Stimulated activated effector memory CD8-positive, alpha-beta T cell treated with anti-CD3 and anti-CD28 coated beads, Interleukin-12 subunit alpha, Interleukin-12 subunit beta, amount 100 ng/mL, for 72 hours (primary cell): Measurements from ENCODE around the gene VPS35L.
"Not testable (repeated sequence)": the region's sequence is repeated elsewhere in the genome, so short reads cannot be mapped to it uniquely, and the experiment has no call there.

Experiments used
- ATAC-seq: fragments of 150-1000 bp; cut with Tn5 transposase; 2 replicates; pipeline ENCODE4 v1.10.0; 2021
- DNase-seq, 2 donors: peaks; one replicate each; pipeline ENCODE4 v3.0.0; 2021 to 2022; ENCODE audit warnings: low spot score in 2 of 2
- H3K27ac Mint-ChIP-seq: one replicate; pipeline ENCODE4 v1.8.0; 2022; ENCODE audit warnings: mild to moderate bottlenecking, mixed read lengths
- H3K36me3 Mint-ChIP-seq: one replicate; pipeline ENCODE4 v1.8.0; 2022; ENCODE audit warnings: mild to moderate bottlenecking, mixed read lengths
- H3K4me1 Mint-ChIP-seq: one replicate; pipeline ENCODE4 v1.8.0; 2022; ENCODE audit warnings: mixed read lengths
- H3K4me3 Mint-ChIP-seq: one replicate; pipeline ENCODE4 v1.8.0; 2022; ENCODE audit warnings: mild to moderate bottlenecking, mixed read lengths
- H3K9me3 Mint-ChIP-seq: one replicate; pipeline ENCODE4 v1.8.0; 2022; ENCODE audit warnings: mixed read lengths

The VPS35L gene

DNA sequence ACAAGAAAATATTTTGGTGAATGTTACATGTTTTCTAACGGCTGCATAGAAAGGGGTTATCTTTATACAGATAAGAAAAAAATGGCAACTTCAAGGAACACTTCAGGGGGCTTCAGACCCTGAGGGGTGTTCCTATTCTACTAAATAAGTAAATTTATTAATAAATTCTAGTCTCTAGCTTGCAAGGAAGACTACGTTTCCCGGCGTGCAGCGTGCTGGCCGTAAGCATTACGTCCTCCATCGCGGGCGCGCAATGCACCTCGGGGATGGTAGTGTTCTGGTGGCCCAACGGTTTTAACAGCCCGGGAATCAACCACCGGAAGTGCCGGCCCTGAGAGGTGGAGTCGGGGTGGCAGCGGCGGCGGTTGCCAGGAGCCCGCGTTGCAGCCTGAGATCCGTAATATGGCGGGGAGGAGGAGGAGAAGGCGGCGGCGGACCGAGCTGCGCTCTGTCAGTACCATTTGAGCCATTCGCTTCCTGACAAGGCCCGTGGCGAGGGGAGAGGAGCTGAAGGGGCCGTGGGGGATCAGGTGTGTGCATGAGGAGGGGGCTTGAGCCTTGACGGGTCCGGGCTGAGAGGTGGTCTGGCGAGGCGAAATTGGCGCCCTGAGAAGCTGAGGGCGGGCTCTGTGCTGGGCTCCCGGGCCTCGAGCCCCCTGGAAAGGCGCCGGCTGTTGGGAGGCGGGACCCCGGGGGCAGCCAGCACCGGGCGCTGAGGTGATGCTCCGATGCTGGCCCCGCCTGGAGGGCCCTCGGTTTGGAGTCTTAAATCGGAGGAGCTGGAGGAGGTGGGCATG, 31.7 kb upstream of the VPS35L start, which contains the start of gene CCP110:
TSS of gene CCP110 (plus strand) at position 384 of the 797 bp plus-strand sequence. CDS start 3,940 bp downstream, outside the sequence.
- DNase-seq: peak; percentile 84 to 94
- Mint-ChIP-seq H3K27ac (peak within 1 kb of the TSS; percentile 95), H3K4me3 (peak within 1 kb of the TSS; percentile 97), H3K9me3 (no peaks in the 10 kb centered on the region), H3K36me3 (peaks cover 39% of the 10 kb centered on the region), H3K4me1 (peaks cover 43% of the 10 kb centered on the region)
- ATAC-seq: peak; percentile 92

DNA sequence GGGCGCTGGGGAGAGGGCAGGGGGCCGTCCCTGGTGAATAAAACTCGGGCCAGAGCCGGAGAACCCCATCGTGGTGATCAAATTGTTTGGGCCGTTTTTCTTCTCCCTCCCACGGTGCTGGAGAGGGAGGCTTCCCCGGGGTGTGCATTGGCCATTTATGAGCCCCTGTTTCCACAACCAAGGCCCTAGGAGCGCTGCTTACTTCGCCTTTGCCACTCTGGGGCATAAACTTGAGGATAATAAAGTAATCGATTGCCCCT, 31.2 kb upstream of the VPS35L start:
- no peak for DNase-seq
- peak overlapping the region; percentile 97 for H3K4me3 Mint-ChIP-seq
- peak overlapping the region; percentile 95 for H3K27ac Mint-ChIP-seq
- ATAC-seq: no peak
- no peaks in the 10 kb centered on the region for H3K9me3 Mint-ChIP-seq
- peaks cover 39% of the 10 kb centered on the region for H3K4me1 Mint-ChIP-seq
- H3K36me3 Mint-ChIP-seq: peaks cover 44% of the 10 kb centered on the region

DNA sequence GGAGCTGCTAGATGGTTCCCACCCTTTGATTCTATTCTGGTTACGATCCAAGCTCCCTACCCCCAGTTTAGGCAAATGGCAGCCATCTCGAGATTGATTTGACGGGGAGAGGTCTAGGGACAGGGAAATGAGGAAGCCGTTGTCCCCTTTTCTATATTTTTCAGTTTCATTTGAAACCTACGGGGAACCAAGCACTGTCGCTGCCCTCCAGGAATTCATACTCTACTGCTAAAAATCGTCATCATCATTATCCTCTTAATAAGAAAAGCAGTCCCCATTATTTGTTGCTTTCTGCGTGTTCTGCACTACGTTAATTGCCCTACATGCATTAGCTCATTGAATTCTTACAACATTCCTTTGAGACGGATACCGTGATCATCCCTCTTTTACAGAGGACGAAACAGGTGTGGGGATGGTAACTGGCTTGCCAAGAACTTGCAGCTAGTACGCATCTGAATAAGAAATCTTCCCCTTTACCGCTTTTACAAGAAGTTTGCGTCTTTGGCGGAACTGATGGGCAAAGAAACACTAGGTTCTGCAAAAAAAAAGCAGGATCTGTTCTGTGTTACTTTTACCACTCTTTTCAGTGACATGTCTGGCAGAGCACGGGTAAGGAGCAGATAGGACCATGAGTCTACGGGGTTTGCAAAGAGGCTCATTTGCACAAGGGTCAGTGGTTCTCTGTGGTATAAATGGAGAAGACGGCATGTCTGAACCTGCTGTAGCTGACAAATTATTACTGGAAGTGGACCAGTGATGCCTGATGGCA, 30.7 kb upstream of the VPS35L start:
- peak overlapping the region; percentile 95 for H3K27ac Mint-ChIP-seq
- ATAC-seq (no peak), DNase-seq (no peak)
- H3K4me1 Mint-ChIP-seq: peaks cover 39% of the 10 kb centered on the region
- H3K36me3 Mint-ChIP-seq: peaks cover 48% of the 10 kb centered on the region
- no peaks in the 10 kb centered on the region for H3K9me3 Mint-ChIP-seq
- peak overlapping the region; percentile 97 for H3K4me3 Mint-ChIP-seq

DNA sequence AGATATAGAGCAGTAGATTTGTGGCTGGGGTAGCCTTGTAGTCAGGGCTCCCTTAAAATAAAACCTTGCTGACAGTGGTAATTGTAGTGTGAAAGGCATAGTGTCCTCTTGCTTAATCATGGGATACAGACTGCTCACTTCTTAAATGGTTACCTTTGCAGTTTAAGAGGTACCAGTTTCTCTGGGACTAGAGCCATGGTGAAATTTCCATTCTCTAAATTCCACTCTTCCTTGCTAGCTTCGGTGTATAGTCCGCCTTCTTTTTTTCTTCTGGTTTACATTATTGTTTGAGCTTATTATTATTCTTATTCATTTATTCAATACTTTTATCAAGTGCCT, 30.1 kb upstream of the VPS35L start:
- no peak for ATAC-seq
- DNase-seq: no peak
- peaks cover 34% of the 10 kb centered on the region for H3K4me1 Mint-ChIP-seq
- peaks cover 48% of the 10 kb centered on the region for H3K36me3 Mint-ChIP-seq
- H3K27ac Mint-ChIP-seq: no peak overlapping the region
- H3K9me3 Mint-ChIP-seq: no peaks in the 10 kb centered on the region
- peak overlapping the region; percentile 97 for H3K4me3 Mint-ChIP-seq

DNA sequence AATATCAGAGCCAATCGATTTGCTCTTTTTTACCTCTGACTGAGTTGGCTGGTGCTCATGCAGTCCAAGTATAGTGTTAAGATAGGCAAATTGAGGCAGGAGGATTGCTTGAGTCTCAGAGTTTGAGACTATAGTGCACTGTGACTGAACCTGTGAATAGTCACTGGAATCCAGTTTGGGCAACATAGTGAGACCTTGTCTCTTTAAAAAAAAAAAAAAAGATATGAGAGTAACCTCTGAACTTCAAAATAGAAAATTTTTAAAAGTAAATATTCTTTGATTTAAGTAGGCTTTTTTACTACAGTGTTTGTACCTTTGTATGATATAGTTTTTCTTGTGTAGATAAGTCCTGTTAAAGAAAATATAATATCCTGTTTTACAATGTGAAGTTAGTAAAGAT, 28.3 kb upstream of the VPS35L start:
- Mint-ChIP-seq H3K36me3 (peaks cover 44% of the 10 kb centered on the region), H3K9me3 (no peaks in the 10 kb centered on the region), H3K27ac (no peak overlapping the region), H3K4me1 (peaks cover 20% of the 10 kb centered on the region), H3K4me3 (no peak overlapping the region)
- ATAC-seq (no peak), DNase-seq (no peak)

DNA sequence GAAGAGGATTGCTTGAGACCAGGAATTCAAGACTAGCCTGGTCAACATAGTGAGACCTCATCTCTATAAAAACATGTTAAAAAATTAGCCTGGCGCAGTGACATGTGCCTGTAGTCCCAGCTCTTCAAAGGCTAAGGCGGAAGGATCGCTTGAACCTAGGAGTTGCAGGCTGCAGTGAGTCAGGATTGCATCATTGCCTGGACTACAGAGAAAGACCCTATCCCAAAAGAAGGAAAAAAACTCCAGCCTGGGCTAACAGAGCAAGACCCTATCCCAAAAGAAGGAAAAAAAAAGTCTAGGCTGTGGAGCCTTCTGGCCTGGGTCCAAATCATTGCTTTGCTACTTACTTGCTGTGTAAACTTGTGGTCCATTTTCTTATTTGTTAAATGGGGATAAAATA, 26.8 kb upstream of the VPS35L start:
- Mint-ChIP-seq H3K27ac (no peak overlapping the region), H3K4me3 (no peak overlapping the region), H3K9me3 (no peaks in the 10 kb centered on the region), H3K4me1 (peaks cover 13% of the 10 kb centered on the region), H3K36me3 (peaks cover 53% of the 10 kb centered on the region)
- ATAC-seq: no peak
- DNase-seq: no peak

DNA sequence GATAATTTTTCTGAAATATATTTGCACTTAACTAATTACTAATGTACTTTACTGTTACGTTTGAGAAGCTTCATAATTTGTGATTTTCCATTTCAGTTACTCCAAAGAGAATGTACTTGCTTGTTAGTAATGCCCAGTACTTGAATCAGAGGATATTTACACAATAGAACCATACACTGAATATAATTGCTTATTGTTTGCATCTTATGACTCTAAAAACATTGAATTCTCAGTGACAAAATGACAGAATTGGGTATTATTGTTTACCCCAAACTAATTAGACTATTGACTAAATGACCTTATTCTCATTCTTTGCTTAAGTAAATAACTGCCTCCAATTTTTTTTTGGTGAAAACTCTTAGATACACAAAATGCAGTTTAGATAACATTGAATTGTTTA, 22.9 kb upstream of the VPS35L start:
- Mint-ChIP-seq H3K4me3 (no peak overlapping the region), H3K9me3 (no peaks in the 10 kb centered on the region), H3K27ac (no peak overlapping the region), H3K36me3 (peaks cover 84% of the 10 kb centered on the region), H3K4me1 (no peaks in the 10 kb centered on the region)
- ATAC-seq (no peak), DNase-seq (no peak)

DNA sequence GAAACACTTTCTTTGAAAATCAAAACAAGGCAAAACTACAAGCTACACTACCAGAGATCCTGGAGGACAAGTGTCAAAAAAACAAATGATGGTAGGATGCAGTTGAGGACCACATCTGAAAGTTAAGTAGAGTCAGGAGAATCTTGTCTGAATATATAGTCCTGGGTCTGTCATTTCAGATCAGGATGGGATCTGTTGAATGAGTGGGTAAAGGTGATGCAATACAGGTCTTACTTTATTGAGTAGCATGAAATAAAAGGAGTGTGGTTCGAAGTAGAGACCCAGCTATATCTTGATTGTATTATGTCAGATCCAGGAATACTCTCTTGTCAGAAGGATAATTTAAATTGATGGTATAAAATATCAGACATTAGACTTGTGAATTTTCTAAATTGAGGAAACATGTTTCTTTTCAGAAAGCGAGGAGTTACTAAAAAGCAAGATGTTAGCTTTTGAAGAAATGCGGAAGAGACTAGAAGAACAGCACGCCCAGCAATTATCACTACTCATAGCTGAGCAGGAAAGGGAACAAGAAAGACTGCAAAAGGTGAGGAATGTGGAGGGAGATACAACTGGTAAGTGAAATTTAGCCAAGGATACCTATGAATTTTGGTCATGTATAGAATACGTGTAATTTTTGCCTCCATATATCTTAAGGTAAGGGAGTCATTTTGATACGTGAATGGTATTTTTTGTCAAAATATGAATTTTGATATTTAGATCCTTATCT, 15.1 kb upstream of the VPS35L start:
- H3K9me3 Mint-ChIP-seq: no peaks in the 10 kb centered on the region
- H3K4me1 Mint-ChIP-seq: no peaks in the 10 kb centered on the region
- ATAC-seq: no peak
- no peak overlapping the region for H3K4me3 Mint-ChIP-seq
- no peak overlapping the region for H3K27ac Mint-ChIP-seq
- DNase-seq: no peak
- H3K36me3 Mint-ChIP-seq: peaks cover 83% of the 10 kb centered on the region

DNA sequence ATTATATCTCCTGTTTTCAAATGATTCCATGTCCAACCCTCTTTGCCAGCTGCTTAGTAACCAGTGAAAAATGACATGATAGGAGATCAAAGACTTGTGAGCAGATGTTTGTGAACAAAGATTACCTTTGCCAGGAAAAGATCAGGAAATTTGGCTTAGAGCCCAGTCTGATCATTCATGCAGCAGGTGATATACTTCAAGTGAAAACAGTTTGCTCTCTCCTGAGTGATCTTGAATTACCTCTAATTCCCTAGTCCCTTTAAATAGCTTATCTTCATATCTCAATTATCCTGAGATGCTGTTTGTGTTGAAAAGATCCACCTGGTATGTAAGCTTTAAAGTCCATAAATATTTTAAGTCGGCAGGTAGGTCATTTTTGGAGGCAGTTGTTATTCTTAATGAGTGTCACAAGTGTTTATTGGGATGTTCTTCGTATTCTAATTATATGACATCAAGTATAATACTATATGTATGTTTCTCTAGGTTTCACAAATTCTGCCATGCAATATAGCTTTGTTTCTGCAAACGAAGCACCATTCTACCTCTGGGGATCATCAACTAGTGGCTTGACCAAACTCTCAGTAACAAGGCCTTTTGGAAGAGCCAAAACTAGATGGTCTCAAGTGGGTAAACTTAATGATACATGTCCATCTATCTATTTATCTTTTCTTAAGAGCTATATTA, 13.2 kb upstream of the VPS35L start:
- ATAC-seq (no peak), DNase-seq (no peak)
- Mint-ChIP-seq H3K9me3 (no peaks in the 10 kb centered on the region), H3K27ac (no peak overlapping the region), H3K4me3 (no peak overlapping the region), H3K36me3 (peaks cover 83% of the 10 kb centered on the region), H3K4me1 (no peaks in the 10 kb centered on the region)

DNA sequence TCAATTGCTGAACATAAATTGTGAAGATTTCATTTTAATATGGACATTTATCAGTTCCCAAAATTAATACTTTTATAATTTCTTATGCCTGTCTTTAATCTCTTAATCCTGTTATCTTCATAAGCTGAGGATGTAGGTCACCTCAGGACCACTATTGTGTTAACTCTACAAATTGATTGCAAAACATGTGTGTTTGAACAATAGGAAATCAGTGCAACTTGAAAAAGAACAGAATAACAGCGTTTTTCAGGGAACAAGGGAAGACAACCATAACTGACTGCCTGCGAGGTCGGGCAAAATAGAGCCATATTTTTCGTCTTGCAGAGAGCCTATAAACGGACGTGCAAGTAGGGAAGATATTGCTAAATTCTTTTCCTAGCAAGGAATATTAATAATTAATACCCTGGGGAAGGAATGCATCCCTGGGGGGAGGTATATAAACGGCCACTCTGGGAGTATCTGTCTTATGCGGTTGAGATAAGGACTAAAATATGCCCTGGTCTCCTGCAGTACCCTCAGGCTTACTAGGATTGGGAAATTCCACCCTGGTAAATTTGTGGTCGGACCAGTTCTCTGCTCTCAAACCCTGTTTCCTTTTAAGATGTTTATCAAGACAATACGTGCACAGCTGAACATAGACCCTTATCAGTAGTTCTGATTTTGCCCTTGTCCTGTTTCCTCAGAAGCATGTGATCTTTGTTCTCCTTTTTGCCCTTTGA, 12.1 kb upstream of the VPS35L start:
- DNase-seq, H3K4me1 Mint-ChIP-seq, H3K27ac Mint-ChIP-seq, ATAC-seq, H3K4me3 Mint-ChIP-seq, H3K9me3 Mint-ChIP-seq: not testable (repeated sequence)
- H3K36me3 Mint-ChIP-seq: peaks cover 91% of the 10 kb centered on the region

DNA sequence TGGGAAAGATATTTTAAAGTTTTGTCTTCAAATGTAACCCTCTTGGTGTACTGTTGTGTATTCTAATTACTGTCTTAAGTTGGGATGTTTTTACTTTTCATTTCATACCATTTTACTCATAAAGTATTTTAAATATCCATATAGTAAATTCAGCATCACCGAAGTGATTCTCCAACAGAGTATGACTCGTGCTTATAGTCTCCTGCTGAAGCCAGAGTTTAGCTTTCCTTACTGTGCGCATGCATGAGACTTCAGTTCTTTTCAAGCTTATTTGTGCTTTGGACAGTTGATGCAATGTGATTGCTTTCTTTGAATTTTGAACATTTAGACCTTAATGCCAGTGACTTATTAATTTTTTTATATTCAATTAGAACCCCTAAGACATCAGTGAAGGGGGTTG, 7.4 kb upstream of the VPS35L start:
- no peaks in the 10 kb centered on the region for H3K4me1 Mint-ChIP-seq
- H3K4me3 Mint-ChIP-seq: no peak overlapping the region
- H3K9me3 Mint-ChIP-seq: no peaks in the 10 kb centered on the region
- ATAC-seq (no peak), DNase-seq (no peak)
- H3K27ac Mint-ChIP-seq: no peak overlapping the region
- peaks cover 63% of the 10 kb centered on the region for H3K36me3 Mint-ChIP-seq

DNA sequence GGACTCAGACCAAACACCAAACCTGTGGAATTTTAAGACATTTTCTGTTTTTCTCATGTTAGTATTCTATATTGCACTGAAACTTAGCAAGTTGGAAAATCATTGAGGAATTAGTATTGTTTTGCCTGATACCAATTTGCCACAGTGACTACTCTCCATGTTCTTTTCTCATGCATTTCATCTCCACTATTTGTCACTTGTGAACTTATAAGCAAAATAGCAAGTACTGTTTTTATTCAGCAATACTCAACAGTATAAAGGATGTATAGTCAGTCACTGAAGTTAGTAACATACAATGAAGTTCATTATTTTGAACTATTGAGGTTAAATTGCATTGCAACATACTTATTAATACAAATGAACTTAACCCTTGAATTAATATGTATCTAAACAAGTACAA, 5.8 kb upstream of the VPS35L start:
- DNase-seq: no peak
- ATAC-seq: peak; percentile 67
- Mint-ChIP-seq H3K4me1 (peaks cover 1% of the 10 kb centered on the region), H3K9me3 (no peaks in the 10 kb centered on the region), H3K27ac (no peak overlapping the region), H3K36me3 (peaks cover 48% of the 10 kb centered on the region), H3K4me3 (no peak overlapping the region)

DNA sequence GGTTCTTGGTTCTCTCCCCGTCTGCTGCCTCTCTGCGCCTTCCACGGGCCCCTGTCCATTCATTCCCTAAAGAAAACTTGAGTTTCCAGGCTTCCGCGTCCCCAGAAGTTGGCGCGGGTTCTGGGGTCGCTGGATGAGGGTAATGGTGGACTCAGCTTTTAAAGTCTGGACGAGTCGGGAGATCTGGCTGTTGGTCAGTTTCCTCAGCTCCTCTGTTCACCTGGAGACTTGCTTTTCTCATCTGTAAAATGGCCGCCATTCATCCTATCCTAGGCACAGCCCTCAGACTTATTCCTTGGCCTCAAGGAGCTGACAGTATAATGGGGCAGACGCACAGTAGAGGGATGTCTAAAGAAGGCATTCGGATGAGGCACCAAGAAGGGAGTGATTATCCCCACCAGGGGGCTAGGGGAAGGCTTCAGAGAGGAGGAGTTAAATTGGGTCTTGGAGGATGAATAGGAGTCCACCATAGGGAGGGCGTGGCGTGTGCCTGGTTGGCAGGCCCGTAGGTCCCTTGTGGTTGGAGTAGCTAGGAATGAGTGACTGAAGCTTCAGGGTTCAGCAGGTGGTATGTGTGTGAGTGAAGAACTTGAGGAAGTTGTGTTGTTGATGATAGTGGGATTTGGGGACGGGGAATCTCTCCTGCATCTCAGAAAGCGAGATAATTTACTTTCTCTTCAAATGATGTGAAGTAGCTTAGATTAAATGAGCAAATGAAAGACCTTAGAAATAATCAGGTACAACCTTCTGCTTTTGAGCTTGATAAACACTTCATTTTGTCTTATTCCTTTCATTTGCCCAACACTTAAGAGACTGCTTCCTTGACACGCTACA, 652 bp downstream of the VPS35L start:
- ATAC-seq (peak; percentile 3), DNase-seq (peak; percentile 19 to 70)
- peaks cover 14% of the 10 kb centered on the region for H3K36me3 Mint-ChIP-seq
- no peaks in the 10 kb centered on the region for H3K9me3 Mint-ChIP-seq
- H3K4me3 Mint-ChIP-seq: peak overlapping the region; percentile 91
- H3K4me1 Mint-ChIP-seq: peaks cover 18% of the 10 kb centered on the region
- peak overlapping the region; percentile 98 for H3K27ac Mint-ChIP-seq

DNA sequence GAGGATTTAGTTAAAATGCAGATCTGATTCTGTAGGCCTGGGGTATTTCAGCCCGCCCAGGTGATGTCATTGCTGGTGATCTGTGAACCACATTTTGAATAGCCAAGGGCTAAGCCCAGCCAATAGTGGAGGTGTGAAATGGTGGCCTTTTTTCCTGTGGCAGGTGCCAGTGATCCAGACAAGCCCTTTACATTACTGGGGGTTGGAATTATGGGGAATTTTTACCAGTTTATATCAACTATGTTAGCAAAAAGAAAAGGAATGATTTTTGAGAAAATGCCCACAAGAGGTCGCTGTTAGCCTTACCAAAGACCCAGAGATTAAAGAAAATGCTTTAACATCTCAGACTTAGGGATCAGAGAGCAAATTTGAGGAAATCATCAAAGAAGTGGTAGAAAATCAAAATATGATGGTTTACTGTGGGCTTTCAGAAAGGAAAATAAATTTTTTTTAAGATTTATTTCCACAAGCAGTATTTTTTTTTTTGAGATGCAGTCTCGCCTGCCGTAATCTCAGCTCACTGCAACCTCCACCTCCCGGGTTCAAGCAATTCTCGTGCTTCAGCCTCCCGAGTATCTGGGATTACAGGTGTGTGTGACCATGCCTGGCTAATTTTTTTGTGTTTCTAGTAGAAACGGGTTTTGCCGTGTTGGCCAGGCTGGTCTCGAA, 3.9 kb downstream of the VPS35L start:
- no peak overlapping the region for H3K4me3 Mint-ChIP-seq
- H3K36me3 Mint-ChIP-seq: peaks cover 11% of the 10 kb centered on the region
- DNase-seq: peak in 1 of 2 donors; percentile 61
- peaks cover 2% of the 10 kb centered on the region for H3K9me3 Mint-ChIP-seq
- ATAC-seq: no peak
- H3K4me1 Mint-ChIP-seq: peaks cover 18% of the 10 kb centered on the region
- no peak overlapping the region for H3K27ac Mint-ChIP-seq
